GM18909 (cell line): ENCODE data around the gene FBXL15.

ENCODE experiments used
- ATAC-seq: cut with Tn5 transposase; IDR thresholded peaks from one replicate; pipeline ENCODE4 v1.9.1; 2021; ENCODE audit warnings: mild to moderate bottlenecking; ENCODE audit not compliant: unreplicated experiment, poor library complexity

The FBXL15 gene

DNA sequence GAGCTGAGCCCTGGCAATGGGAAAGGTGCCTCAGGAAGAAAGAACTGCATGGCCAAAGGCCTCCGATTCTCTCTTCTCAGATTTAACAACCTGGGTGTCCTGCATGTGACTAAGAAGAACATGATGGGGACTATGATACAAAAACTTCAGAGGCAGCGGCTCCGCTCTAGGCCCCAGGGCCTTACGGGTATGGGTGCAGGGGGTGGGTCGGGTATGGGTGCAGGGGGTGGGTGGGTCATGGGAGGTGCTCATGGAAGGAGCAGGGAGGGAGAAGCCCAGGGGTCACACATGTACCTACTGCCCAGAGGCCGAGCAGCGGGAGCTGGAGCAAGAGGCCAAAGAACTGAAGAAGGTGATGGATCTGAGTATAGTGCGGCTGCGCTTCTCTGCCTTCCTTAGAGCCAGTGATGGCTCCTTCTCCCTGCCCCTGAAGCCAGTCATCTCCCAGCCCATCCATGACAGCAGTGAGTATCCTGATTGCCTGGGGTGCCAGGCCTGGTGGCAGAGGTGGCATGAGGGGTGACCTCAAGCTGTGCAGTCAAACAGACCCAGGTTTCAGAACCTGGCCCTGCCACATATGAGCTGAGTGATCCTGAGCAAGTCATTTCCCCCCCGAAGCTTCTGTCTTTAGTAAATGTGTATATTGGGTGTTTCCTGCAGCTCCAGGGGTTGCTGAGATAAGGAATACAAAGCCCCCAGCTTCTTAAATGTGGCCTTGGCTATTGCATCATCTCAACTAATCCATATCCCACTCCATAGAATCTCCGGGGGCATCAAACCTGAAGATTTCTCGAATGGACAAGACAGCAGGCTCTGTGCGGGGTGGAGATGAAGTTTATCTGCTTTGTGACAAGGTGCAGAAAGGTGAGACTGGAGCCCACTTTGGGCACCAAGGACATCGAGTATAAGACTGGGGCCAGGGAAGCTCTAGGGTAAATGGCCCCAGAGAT, 23.1 kb upstream of the FBXL15 start:
- ATAC-seq = no peak

DNA sequence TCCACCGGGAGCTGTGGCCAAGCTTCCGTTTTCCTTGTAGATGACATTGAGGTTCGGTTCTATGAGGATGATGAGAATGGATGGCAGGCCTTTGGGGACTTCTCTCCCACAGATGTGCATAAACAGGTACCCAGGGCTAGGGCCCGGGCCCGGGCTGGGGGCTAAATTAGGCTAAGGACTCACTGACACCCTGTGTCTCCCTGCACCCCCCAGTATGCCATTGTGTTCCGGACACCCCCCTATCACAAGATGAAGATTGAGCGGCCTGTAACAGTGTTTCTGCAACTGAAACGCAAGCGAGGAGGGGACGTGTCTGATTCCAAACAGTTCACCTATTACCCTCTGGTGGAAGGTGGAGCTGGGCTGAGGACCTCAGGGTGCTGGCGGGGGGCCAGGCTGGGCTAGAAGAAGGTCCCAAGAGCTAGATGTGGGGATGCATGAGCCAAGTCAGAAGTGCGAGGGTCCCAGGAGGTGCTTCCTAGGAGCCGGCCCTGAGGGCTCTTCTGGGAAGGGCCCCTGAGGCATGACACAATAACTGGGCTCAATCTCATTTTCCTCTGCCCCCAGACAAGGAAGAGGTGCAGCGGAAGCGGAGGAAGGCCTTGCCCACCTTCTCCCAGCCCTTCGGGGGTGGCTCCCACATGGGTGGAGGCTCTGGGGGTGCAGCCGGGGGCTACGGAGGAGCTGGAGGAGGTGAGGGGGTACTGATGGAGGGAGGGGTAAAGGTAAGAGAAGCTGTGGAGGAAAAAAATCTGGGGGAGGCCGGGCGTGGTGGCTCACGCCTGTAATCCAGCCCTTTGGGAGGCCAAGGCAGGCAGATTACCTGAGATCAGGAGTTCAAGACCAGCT, 22.2 kb upstream of the FBXL15 start:
- no peak for ATAC-seq

DNA sequence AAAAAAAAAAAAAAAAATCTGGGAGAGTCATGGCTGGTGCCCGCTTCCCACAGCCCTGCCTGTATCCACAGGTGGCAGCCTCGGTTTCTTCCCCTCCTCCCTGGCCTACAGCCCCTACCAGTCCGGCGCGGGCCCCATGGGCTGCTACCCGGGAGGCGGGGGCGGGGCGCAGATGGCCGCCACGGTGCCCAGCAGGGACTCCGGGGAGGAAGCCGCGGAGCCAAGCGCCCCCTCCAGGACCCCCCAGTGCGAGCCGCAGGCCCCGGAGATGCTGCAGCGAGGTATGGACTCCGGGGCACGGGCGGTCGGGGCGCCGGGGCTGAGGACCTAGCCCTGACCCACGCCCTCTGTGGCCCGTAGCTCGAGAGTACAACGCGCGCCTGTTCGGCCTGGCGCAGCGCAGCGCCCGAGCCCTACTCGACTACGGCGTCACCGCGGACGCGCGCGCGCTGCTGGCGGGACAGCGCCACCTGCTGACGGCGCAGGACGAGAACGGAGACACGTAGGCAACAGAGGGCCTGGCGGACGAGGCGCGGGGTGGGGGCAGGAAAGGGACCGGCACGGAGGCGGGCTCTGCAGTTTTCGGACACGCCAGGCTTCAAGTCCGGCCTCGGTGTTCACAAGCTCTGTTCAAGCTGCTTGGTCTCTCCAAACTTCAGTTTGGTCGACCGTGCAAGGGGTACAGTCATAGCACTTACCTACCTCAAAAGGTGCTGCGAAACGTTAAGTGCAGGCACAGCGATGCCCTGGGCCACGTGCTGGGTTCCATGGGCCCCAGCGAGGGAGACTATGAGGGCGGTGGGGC, 21.2 kb upstream of the FBXL15 start:
- peak; percentile 47 for ATAC-seq

DNA sequence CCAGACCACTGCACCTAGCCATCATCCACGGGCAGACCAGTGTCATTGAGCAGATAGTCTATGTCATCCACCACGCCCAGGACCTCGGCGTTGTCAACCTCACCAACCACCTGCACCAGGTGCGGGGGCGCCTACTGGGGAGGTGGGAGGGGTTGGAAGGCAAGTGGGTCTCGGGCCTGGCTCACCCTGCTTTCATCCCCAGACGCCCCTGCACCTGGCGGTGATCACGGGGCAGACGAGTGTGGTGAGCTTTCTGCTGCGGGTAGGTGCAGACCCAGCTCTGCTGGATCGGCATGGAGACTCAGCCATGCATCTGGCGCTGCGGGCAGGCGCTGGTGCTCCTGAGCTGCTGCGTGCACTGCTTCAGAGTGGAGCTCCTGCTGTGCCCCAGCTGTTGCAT, 20.6 kb upstream of the FBXL15 start:
- ATAC-seq = no peak

DNA sequence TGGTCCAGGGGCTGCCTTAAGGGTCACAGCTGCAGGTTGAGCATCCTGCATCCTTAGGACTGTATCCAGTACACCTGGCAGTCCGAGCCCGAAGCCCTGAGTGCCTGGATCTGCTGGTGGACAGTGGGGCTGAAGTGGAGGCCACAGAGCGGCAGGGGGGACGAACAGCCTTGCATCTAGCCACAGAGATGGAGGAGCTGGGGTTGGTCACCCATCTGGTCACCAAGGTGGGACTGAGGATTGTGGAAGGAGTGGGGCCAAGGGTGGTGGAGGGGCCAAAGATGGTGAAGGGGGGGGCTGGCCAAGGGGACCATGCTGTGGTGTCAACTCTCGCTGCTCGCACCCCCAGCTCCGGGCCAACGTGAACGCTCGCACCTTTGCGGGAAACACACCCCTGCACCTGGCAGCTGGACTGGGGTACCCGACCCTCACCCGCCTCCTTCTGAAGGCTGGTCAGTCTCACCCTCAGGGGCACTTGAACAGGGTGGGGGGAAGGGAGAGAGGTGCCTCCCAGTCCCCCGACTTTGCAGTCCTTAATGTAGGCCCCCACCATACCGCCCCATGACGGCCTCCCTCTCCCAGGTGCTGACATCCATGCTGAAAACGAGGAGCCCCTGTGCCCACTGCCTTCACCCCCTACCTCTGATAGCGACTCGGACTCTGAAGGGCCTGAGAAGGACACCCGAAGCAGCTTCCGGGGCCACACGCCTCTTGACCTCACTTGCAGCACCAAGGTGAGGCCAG, 19.9 kb upstream of the FBXL15 start:
- no peak for ATAC-seq

DNA sequence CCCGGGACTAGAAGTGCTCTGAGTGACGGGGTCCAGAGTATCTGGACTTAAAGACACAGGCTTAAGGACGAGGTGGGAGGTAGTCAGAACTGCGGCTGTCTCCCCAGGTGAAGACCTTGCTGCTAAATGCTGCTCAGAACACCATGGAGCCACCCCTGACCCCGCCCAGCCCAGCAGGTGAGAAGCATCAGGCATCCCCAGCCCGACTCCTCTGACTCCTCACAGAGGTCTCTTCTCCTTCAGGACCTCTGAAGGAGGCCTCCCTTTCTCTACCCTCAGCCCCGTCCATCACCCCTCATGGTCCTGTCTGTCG, 19.3 kb upstream of the FBXL15 start:
- ATAC-seq = no peak

DNA sequence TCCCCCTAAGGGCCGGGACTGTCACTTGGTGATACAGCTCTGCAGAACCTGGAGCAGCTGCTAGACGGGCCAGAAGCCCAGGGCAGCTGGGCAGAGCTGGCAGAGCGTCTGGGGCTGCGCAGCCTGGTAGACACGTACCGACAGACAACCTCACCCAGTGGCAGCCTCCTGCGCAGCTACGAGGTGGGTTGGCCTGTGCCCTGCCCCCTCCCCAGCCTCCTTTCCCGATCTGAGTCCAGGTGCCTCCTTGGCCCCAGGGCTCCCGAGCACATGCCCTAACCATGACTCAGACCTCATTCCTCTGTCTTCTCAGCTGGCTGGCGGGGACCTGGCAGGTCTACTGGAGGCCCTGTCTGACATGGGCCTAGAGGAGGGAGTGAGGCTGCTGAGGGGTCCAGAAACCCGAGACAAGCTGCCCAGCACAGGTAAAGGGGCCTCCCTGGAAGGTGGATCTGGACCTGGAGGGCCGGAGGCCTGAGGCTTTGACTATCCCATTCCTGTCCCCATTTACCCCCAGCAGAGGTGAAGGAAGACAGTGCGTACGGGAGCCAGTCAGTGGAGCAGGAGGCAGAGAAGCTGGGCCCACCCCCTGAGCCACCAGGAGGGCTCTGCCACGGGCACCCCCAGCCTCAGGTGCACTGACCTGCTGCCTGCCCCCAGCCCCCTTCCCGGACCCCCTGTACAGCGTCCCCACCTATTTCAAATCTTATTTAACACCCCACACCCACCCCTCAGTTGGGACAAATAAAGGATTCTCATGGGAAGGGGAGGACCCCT, 18.7 kb upstream of the FBXL15 start:
- ATAC-seq = no peak

DNA sequence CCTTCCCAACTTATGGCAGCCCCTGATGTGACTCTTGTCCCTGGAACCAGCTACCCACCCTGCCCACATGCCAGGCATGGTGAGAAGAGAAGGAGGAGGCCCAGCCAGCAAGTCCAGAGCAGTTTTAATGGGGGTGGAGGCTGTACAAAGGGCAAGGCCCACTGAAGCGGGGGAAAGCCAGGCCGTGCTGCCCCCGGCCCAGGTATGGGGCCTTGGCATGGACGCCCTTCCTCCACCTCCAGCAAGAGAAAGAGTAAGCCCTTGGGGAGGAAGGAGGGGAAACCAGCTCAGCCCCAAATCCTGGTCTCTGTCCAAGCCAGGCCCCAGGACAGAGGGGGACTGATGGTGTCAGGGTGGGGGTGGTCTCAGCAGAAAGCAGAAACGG, 18.1 kb upstream of the FBXL15 start:
- ATAC-seq = no peak

DNA sequence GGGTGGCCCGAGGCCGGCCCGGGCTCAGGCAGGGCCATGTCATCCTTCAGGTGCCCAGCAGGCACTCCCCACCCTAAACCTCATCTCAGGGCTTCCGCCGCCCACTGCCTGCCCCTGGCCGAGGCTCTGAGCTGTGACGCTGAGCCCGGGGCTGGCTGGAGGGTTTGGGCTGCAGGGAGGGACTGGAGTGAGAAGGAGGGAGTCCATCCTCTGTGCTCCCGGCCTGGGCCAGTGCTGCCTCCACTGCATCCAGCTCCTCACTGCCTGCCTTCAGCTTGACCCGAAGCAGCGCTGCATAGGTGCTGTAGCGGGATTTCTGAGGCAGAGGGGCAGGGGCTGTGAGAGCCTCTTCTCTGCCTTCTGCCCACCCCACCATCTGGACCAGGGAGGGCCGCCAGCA, 17.5 kb upstream of the FBXL15 start:
- no peak for ATAC-seq

DNA sequence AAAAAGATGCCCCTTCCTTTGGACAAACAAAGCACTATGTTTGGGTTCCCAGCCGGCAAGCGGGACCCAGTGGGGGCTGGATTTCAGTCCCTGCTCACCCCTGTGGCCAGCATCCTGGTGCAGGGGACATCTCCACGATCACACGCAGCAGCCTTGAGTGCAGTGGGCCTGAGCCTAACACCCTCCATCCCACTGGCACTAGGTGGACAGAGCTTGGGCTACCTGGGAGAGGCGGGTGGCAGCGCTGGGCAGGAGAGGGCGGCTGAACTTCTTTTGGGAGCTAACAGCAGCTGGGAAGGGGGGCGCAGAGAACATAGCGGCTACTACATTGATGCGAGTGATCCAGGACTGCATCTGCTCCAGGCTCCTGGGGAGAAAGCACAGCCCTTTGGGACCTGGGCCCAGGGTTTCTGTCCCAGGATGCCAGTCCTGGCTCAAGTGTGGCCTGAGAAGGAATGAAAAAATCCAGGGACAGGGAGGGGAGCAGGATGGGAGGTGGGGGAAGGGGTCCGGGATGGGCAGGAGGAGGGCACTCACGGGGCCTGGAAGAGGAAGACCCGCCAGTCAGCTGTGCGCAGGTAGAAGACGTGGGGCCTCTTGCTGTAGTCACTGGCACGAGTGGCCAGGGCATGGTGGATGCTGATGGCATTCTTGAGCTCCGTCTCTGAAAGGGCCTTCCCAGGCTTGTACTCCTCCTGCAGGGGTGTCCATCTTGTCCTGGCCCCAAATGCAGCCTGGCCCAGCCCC, 16.1 kb upstream of the FBXL15 start:
- no peak for ATAC-seq

DNA sequence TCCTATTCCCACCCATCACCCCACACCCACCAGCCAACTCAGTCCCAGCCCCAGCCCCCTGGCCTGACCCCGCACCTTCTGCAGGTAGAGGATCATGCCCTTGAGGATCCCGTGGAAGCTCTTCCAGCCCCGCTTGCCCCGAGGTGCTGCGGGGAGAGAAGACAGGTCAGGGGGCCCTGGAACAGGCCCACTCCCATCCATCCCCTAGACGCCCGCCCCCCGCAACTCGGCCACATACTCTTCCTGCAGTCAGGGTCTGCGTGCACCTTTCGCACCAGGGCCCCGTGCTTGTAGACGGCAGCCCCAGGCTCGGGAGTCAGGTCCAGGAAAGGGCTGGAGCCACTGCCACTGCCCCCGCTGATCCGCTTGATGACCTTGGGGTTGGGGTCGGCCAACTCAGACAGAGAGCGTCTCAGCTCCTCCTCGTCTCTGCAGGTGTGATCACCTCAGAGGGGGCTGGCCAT, 15.5 kb upstream of the FBXL15 start:
- ATAC-seq = no peak

DNA sequence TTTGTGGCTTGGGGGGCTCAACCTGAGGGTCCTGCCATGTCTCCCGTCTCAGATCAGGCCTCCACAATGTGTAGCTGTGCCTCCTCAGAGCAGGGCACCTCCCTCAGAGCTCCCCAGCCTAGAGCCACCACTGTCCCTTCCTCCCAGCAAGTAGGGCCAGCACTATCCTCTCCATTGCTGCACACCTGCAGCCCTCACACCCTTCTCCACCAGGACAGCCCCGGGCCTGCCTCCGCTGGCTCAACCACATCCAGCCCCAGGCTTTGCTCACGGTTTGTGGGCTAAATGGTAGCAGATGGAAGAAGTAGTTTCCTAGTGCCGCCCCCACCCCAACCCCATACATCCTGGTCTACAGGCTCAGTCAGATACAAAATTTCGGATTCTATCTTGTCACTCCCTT, 15.0 kb upstream of the FBXL15 start:
- no peak for ATAC-seq

DNA sequence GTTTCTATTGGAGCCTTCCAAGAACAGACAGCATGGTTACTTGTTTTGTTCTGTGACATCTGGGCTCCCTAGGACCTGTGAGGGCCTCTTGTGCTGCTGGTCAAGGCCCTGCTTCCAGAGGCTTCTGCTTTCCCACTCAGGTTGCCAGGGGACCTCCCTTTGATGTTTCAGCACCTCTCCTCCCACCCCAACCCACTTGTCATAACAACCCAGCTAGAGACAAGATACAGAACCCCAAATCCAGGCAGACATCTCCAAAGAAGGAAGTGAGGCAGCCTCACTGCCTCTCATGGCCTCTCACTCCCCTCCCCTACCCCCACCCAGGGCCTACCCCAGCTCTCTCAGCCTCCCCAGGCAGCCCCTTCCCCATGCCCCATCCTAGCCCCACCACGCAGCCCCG, 13.8 kb upstream of the FBXL15 start:
- no peak for ATAC-seq

DNA sequence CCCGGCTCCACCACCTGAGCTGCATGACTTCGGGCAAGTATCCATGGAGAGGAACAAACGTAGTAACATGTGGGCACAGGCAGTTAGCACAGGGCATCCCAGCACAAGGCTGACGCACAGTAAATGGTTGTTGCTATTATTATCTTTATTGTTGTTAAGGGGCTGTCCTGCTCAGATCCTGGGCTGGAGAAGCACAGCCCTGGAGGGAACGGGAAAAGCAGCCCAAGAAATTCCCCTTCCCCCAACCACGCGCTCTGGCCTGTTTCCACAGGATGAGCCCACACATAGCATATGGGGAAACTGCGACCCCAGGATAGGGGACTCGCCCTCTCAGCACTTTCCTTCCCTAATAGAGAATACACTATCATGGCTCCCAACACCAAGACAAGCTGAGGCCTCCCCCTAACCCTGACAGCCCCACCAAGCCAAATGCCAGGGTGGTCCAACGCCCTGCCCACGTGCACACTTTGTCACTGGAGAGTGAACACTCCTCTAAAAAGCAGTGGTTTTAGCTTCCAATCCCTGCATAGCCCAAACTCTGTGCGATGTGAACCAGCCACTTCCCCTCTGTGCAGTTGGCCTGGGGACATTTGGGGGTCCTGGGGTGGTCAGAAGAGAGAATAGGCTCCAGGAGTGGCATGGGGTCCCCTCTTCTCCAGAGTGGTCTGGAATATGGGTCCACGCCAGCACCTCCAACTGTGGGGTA, 13.1 kb upstream of the FBXL15 start:
- ATAC-seq = no peak

DNA sequence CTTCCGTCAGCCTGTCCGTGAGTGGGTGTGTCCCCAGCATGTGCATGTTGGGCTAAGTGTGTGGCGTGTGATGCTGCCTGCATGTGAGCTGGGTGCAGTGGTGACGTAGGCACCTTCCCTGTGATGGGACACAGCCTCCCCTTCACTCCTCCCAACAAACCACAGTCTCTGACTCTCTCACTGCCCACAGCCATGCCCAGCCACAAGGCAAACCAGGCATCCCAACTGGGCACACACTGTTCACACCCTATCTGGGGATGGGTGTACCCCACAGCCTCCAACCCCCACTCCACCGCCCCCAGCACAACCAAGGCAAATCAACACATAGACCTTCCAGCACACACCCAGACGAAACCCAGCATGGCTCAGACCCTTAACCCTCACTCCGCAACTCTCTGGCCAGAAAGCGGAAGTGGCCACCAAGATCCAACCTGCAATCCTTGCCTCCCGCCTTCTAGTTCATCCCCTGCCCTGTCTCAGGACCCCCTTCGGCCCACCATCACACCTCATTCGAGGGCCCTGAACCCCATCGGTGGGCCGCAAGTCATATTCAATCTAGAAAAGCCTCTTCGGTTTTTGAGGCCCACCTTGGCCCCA, 12.4 kb upstream of the FBXL15 start:
- no peak for ATAC-seq

DNA sequence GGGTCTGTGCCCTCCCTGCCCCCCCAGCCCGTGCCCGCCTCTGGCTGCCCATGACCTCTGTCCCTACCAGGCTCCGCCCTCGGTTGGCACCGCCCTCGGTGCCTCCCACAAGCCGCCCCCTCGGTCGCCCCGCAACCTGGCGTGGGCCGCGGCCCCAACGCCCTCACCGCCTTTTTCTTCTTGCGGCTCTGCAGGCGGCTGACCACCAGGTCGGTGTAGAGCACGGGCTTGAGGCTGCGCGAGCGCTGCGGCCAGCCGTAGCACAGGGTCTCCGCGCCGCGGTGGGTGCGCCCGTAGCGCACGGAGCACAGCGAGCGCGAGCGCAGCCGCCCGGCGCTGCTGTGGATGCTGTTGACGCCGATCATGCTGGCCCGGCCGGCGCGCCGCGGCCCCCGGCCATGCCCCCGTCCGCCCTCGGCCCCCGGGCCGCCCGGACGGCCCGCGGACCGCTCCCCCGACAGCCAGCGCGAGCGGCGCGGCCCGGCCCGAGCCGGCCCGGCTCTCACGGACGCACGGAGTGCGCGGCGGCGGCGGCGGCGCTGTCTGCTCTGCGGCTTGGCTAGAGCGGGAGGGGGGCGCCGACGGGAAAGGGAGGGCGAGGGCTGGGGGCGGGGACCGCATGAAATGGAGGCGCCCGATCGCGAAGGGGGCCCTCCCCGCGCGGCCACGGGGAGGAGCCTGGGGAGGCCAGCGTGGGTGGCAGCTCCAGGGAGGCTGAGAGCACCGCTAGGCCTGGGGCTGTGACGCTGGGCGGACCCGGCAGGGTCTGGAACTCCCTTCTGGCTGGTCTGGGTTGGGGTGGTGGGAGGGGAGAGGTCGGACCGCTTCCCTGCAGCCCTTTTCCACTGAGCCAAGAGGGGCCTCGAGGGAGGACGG, 11.7 kb upstream of the FBXL15 start:
- ATAC-seq = no peak
